Stimulated activated naive CD4-positive, alpha-beta T cell treated with Interleukin-2 at 50 U/mL for 16 hours (primary cell): ENCODE measurements around the gene MAP2K5.

Experiments
- DNase-seq: peaks from one replicate; lab custom pipeline; 2025; lab: John Stamatoyannopoulos, UW

Gene MAP2K5

GRCh38 chr15:67559576-67559975 is 17.1 kb downstream of the MAP2K5 start:
- DNase-seq: no peak

DNA sequence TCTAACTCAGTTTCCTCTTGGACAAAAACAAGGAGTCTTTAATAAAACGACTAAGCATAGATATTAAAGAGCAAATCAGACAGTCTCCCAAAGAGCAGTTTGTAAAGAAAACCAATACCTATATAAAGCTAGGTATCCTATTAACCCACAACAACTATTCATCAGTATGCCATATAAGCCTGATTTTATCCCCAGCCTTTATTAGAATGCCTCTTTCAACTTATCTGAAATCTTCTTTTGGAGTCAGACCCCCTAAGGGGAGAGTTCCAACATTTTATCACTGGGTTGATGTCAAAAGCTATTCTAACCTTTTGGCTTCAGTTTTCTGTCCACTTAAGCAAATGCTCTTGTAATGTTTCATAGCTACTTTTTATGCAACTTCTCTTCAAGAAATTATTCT is 17.8 kb downstream of the MAP2K5 start:
- no peak for DNase-seq

DNA sequence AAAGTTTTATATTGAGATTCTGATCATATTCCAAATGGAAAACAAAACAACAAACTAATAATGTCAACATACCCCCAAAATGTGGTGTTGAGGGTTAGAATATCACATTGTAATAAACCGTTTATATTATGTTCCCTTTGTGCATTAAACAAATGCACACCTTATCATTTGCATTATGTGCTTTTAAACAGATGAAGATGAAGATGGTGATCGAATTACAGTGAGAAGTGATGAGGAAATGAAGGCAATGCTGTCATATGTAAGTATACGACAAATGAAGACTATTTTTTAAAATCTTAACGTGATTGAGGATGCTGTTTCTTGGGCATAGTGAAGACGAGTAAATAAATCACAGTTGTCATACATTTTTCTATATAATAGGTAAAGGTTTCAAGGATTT is 20.6 kb downstream of the MAP2K5 start:
- no peak for DNase-seq

- no peak for DNase-seq
These were observed 21.8 kb downstream of the MAP2K5 start for GRCh38 chr15:67564021-67564967.

- DNase-seq: no peak
These were observed 22.5 kb downstream of the MAP2K5 start for GRCh38 chr15:67564968-67565345.

GRCh38 chr15:67569668-67570067 is 27.2 kb downstream of the MAP2K5 start:
- no peak for DNase-seq

DNA sequence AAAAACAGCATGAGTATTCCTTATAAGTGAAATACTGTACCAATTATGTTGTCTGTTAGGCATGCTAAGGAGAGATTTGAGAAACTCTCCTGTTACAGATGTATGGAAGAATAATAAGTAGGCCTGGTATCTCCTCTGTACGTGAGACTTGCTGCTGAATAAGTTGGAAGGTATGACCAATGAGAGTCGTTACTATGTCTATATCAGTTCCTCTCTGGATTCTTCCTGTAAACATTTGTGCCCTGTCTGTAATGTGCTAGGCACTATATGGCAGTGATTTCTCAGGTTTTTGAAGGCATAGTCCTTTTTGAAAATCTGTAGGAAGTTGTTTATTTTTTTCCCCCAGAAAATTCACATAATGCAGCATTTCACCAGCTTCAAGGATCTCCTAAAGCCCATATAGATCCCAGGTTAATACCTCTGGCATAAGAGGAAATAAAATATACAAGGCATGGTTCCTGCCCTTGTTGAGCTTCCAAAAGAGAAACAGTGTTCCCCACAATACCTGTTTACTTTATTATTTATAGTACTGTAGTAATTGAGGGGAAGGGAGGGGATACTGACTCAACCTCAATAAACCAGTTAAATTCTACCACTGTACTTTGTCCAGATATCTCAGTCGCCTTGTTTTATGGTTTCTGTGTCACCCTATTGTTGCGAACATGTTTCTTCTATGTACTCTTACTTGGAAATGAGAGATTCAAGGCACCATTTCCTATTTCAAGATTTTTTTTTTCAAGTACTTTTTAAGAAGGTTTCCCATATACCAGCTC is 28.6 kb downstream of the MAP2K5 start:
- no peak for DNase-seq

- no peak for DNase-seq
These were observed 29.3 kb downstream of the MAP2K5 start for GRCh38 chr15:67571648-67572415.

GRCh38 chr15:67573194-67573593 is 30.7 kb downstream of the MAP2K5 start:
- no peak for DNase-seq

DNA sequence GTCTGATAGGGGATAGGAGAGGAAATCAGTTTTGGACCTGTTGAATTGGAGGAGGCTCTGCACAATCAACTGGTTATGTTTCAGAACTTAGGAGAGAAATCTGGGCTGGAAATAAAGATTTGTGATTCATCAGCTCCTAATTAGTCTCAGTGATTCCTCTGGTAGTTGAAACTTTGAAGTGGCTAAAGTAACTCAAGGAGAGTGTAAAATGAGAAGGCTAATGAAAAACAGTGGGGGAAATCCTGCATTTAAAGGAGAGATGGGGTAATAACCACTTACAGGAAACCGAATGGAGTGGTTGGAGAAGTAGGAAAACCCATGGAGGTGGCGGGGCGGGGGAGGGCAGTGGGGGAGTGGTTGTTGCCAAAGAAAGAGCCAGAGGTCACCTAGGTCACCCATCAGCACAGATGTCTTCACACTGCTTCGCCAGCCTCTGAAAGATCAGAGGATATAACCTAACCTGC is 32.6 kb downstream of the MAP2K5 start:
- no peak for DNase-seq

GRCh38 chr15:67578020-67578600 is 35.6 kb downstream of the MAP2K5 start:
- DNase-seq: no peak

- no peak for DNase-seq
These were observed 36.7 kb downstream of the MAP2K5 start for GRCh38 chr15:67579164-67579563.

DNA sequence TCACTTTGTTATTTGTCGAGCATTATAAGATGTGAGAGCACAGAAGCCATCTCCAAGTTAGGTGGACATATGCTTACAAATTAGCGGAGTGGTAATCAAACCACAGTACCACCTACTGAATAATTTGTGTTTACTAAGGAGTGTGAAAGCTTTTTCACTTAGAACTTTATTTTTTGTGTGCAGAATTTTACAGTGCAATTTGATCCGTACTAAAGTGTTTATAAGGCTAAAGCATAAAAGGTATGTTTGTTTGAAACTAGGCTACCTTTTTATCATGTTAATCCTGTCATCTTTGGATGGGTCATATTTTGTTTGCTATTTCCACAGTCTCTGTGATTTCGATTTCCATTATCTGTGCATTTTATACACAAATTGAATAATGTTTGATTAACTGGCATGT is 37.5 kb downstream of the MAP2K5 start:
- DNase-seq: no peak

- no peak for DNase-seq
These were observed 41.7 kb downstream of the MAP2K5 start for GRCh38 chr15:67584157-67584556.

DNA sequence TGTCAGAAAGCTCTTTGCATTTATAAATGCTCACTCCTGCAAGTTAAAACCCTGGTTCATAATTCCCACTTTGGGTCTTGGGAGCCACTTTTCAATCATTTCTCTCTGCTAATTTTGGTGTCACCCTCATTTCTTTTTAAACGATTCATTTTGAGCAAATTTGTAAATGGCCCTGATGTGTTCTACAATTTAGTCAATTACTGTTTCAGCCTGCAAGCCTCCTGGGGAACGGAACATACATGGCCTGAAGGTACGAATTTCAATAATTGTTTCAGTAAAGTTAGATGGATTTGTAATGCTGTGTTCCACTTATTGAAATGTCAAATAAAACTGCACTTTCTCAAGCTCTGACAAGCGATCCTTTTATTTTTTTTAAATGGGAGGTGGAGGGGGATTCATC is 43.2 kb downstream of the MAP2K5 start:
- DNase-seq: no peak

GRCh38 chr15:67587331-67587730 is 44.8 kb downstream of the MAP2K5 start:
- no peak for DNase-seq

DNA sequence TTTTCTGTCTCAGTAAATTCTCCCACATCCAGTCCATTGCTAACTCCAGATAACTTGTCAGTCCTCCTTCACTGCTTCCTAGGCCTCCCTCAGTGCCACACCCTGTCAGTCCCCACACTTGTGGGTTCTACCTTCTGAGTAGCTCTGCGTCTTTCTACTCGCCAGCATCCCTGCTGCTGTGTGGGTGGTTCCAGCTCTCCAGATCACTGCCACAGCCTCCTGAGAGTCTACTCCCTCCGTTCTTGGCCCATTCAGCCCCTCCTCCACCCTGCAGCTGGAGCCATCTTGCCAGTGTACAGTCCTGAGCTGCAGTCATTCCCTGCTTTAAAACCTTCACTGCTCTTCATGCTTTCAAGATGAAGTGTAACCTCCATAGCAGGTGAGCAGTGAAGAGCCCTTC is 45.3 kb downstream of the MAP2K5 start:
- no peak for DNase-seq

- no peak for DNase-seq
These were observed 47.7 kb downstream of the MAP2K5 start for GRCh38 chr15:67590191-67590590.

- DNase-seq: no peak
These were observed 49.7 kb downstream of the MAP2K5 start for GRCh38 chr15:67592245-67592644.

GRCh38 chr15:67593562-67593961 is 51.1 kb downstream of the MAP2K5 start:
- no peak for DNase-seq

- no peak for DNase-seq
These were observed 52.3 kb downstream of the MAP2K5 start for GRCh38 chr15:67594770-67595169.

DNA sequence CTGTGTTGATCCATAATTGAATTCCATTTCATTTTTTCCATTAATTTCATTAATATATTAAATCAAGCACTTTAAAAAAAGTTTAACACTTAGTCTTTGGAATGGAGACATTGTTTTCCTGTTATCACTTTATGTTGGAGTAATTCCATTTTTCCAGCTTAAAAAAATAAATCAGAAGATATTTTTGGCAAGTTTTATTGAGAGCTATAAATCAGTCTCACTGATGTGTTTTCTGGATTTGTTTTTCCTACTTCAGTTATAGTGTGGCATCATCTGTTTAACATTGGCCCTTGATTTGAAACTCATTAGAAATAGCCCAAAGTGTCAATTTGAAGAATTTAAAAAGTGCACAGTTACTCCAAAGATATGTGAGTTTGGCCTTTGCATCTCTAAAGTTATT is 53.1 kb downstream of the MAP2K5 start:
- DNase-seq: no peak
